ENCODE measurements around the gene IGFBP4. TPM values are rescaled to one million over a fixed set of nuclear protein-coding genes. Genes with fewer than 3 reads are reported as not detected.

The IGFBP4 gene
- total and polyA plus RNA-seq, 10 of the 15 experiments (the other 5 are each of a cell fraction or from before 2014, with no cell fraction given): 2.4 to 22.3 (median 6.6) TPM

- Histone ChIP-seq H3K9me3 (replicated peaks; ENCODE audit: control insufficient read depth, insufficient read depth, low read length) (no peaks in the 10 kb centered on the region), H3K4me3 (no peak overlapping the region), H3K27me3 (replicated peaks in 1 of 2; ENCODE audit: control insufficient read depth in 2 of 2, insufficient read depth in 2 of 2, low read length in 1 of 2) (no peaks in the 10 kb centered on the region), H3K4me2 (ENCODE audit: control insufficient read depth, insufficient read depth) (no peak overlapping the region), H4K20me1 (ENCODE audit: control insufficient read depth, insufficient read depth) (no peaks in the 10 kb centered on the region), H3K36me3 (ENCODE audit: control insufficient read depth in 2 of 2, insufficient read depth in 2 of 2, low read length in 1 of 2) (no peaks in the 10 kb centered on the region), H2AFZ (ENCODE audit: control insufficient read depth, low read depth, low read length) (no peak overlapping the region), H3K9ac (ENCODE audit: control insufficient read depth, insufficient read depth, low read length) (no peak overlapping the region), H3K27ac (ENCODE audit: control insufficient read depth, insufficient read depth) (no peak overlapping the region), H3K4me1 (ENCODE audit: control insufficient read depth, insufficient read depth, low read length) (no peaks in the 10 kb centered on the region), H3K79me2 (ENCODE audit: control insufficient read depth, insufficient read depth, low read length) (no peaks in the 10 kb centered on the region)
- intact Hi-C loops (cut with micrococcal nuclease; ENCODE audit: unreplicated experiment): no loop called here
- ATAC-seq: no peak
- FAIRE-seq: no peak
- ChIA-PET POLR2A (no interaction called here), RAD21 (ENCODE audit: unreplicated experiment) (interaction anchor here (0.5 to 0.7 kb wide), 2 partner anchors 61 to 75 kb away, joined by 3 read pairs; no protein-coding TSS in a partner anchor), CTCF (interaction anchor here (0.9 to 1.9 kb wide), 6 partner anchors 24 to 74 kb away, joined by 3 to 5 read pairs (median 4); no protein-coding TSS in a partner anchor), SMC1A (ENCODE audit: uncharacterized antibody, unreplicated experiment) (interaction anchor here (0.9 to 1.5 kb wide), 2 partner anchors 24 to 25 kb away, joined by 3 read pairs; no protein-coding TSS in a partner anchor)
- in situ Hi-C loops (cut with MboI): no loop called here
- no TSS peak for BruUV-seq (replicated peaks)
- 43% methylated on average over 6 of the region's 6 CpGs for WGBS (ENCODE audit: insufficient coverage, insufficient replicate concordance, low lambda C conversion rate, missing lambda C conversion rate)
- no peak for DNase-seq (ENCODE audit: low read depth, low spot score)
- TF ChIP-seq IKZF1 (conservative IDR thresholded peaks at IDR 0.05) (no peak), JUNB (IDR thresholded peaks at IDR 0.05) (no peak), BCL3 (IDR thresholded peaks at IDR 0.05; ENCODE audit: borderline replicate concordance, insufficient read depth, low read depth, low read length, poor library complexity, severe bottlenecking) (no peak), NR2C2 (IDR thresholded peaks at IDR 0.05; ENCODE audit: borderline replicate concordance, control insufficient read depth, insufficient read length, low read depth) (no peak), ZBTB40 (IDR thresholded peaks at IDR 0.05; ENCODE audit: borderline replicate concordance) (no peak), NR2C1 (IDR thresholded peaks at IDR 0.05) (no peak), MEF2B (IDR thresholded peaks at IDR 0.05; ENCODE audit: partially characterized antibody, poor library complexity, severe bottlenecking) (no peak), HCFC1 (IDR thresholded peaks at IDR 0.05; ENCODE audit: low read length) (no peak), DPF2 (IDR thresholded peaks at IDR 0.05) (no peak), SKIL (IDR thresholded peaks at IDR 0.05; ENCODE audit: low read depth, poor library complexity, severe bottlenecking) (no peak), CTCF (IDR thresholded peaks at IDR 0.05 in 2 of 3, conservative IDR thresholded peaks at IDR 0.05 in 1 of 3; ENCODE audit: control insufficient read depth in 2 of 3, extremely low read depth in 1 of 3, insufficient read depth in 1 of 3, low read depth in 3 of 3, low read length in 3 of 3) (no peak), EZH2 (IDR thresholded peaks at IDR 0.05; ENCODE audit: borderline replicate concordance, control insufficient read depth, low read depth, low read length) (no peak)
Observed at GRCh38 chr17:40471846-40472732, 28.8 kb downstream of the IGFBP4 start.
